A673 (cell line): Measurements from ENCODE around the gene LDLRAP1.

Experiments used
- CTCF ChIP-seq: fragments of 300-800, 200-600 bp; sonication (generic); conservative IDR thresholded peaks from 2 replicates; pipeline ENCODE4 v1.5.1; 2017; ENCODE audit warnings: low read depth, mild to moderate bottlenecking, antibody characterized with exemption, low read length, moderate library complexity, mixed read lengths
- EZH2 ChIP-seq: fragments of 200-600 bp; sonication (generic); IDR thresholded peaks from 2 replicates; pipeline ENCODE4 v1.6.1; 2017; ENCODE audit warnings: borderline replicate concordance, low read depth, mild to moderate bottlenecking, mixed read lengths, antibody characterized with exemption, low read length; ENCODE audit not compliant: poor library complexity, severe bottlenecking

GRCh38 chr1:25572107-25572506, 28.7 kb downstream of the LDLRAP1 start:
- TF ChIP-seq CTCF: no peak
- TF ChIP-seq EZH2: no peak
